Sigmoid colon (tissue), 7 donors: Measurements from ENCODE around the gene FLVCR2. TPM values are rescaled to one million over a fixed set of nuclear protein-coding genes. Genes with fewer than 3 reads are reported as not detected.

Experiments
- DNase-seq: peaks from one replicate; pipeline ENCODE4 v3.0.0-alpha.2; 2019
- H3K27ac ChIP-seq, 4 donors: fragments of 200-600 bp; sonication (generic); one replicate each; pipeline ENCODE4 v1.5.1; 2016 to 2019; ENCODE audit warnings: mild to moderate bottlenecking in 1 of 4
- H3K27me3 ChIP-seq, 3 donors: fragments of 200-600 bp; sonication (generic); one replicate each; pipeline ENCODE4 v1.5.1; 2019; ENCODE audit warnings: mild to moderate bottlenecking in 1 of 3
- H3K36me3 ChIP-seq, 4 donors: fragments of 200-600 bp; sonication (generic); one replicate each; pipeline ENCODE4 v1.5.1; 2016 to 2019
- H3K4me1 ChIP-seq, 4 donors: fragments of 200-600 bp; sonication (generic); one replicate each; pipeline ENCODE4 v1.5.1; 2017 to 2019
- H3K4me3 ChIP-seq, 4 donors: fragments of 200-600 bp; sonication (generic); one replicate each; pipeline ENCODE4 v1.5.1; 2017 to 2019; ENCODE audit warnings: mild to moderate bottlenecking in 2 of 4, moderate library complexity in 1 of 4
- H3K9me3 ChIP-seq, 4 donors: fragments of 200-600 bp in 3 of 4; sonication (generic) in 3 of 4; one replicate each; pipeline versions ENCODE4 v1.5.1 to v1.6.1; 2013 to 2019
- EP300 ChIP-seq, 4 donors: sonication (generic); formaldehyde crosslinking; IDR thresholded peaks; one replicate each; pipeline ENCODE4 v1.6.1; 2017; ENCODE audit warnings: antibody characterized with exemption in 4 of 4
- POLR2A ChIP-seq, 2 donors: fragments of 450-650 bp; IDR thresholded peaks; one replicate each; pipeline ENCODE4 v1.6.1; 2016; ENCODE audit warnings: antibody characterized with exemption in 2 of 2, mild to moderate bottlenecking in 2 of 2, moderate library complexity in 2 of 2
- POLR2AphosphoS5 ChIP-seq, 4 donors: sonication (generic); formaldehyde crosslinking; IDR thresholded peaks; one replicate each; pipeline ENCODE4 v1.6.1; 2017; ENCODE audit warnings: antibody characterized with exemption in 4 of 4
- WGBS, 2 donors: extraction: QIAGEN DNeasy Blood & Tissue Kit; methylation state at CpG; one replicate each; pipeline ENCODE4 v1.1.7; 2013; 5-methylcytosine and 5-hydroxymethylcytosine counted together
- intact Hi-C: fragments of 100-400 bp; cut with DNase I; formaldehyde crosslinking; loops from one replicate; pipeline ENCODE4 v1.15.1; 2023
- polyA plus RNA-seq, 3 donors: library from polyadenylated mRNA; stranded (reverse); fragments of 200-250 nt; gene quantifications; one replicate each; pipeline ENCODE4 v1.2.3, GENCODE V29; 2013
- total RNA-seq, 4 donors: library from RNA; depleted of rRNA; stranded (reverse); fragments of >200 nt; gene quantifications; one replicate each; pipeline ENCODE4 v1.1.0, GENCODE V29; 2016
- TF ChIP-seq, protein P1 (sequence below), 4 experiments: fragments of 450-650 bp in 3 of 4; fragments of 200-600 bp in 1 of 4; IDR thresholded peaks; one replicate each; pipeline ENCODE4 v1.5.1; 2016 to 2019; ENCODE audit warnings: antibody characterized with exemption in 4 of 4, mild to moderate bottlenecking in 3 of 4, moderate library complexity in 2 of 4
- donor health status: healthy with polysubstance abuse.
- donor health status: Bipolar disorder and iron deficiency.
- donor health status: healthy.

FLVCR2 gene
- total and polyA plus RNA-seq, 7 donors: 2.4 to 14.8 (median 3.0) TPM

DNA sequence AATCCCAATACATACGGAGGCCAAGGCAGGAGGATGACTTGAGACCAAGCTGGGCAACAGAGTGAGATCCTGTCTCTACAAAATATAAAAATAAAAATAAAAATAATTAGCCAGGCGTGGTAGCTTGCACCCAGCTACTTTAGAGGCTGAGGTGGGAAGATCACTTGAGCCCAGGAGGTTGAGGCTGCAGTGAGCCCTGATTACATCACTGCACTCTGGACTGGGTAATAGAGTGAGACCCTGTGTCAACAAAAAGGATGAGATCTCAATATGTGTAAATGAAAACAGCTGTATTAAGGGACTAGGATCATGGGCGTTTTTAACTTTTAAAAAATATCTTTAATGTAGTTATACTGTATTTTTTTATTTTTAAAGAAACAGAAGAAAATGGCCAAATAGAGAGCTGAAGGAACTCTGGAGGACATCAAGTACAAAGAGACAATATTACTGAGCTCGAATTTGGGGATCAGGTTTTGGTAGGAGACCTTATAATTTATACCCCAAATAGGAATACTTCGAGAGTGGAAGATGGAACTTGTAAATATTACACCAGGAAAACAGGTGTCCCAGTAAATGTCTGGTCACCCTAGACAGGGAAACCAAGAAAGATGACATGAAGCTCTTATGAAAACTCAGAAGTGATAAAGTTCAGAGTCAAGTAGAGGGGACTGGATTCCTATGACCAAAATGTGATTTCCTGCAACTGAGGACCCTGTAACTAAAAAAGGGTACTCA is 43.1 kb upstream of the FLVCR2 start:
- no peaks in the 10 kb centered on the region for H3K4me1 ChIP-seq
- H3K36me3 ChIP-seq: no peaks in the 10 kb centered on the region
- no peak overlapping the region for H3K4me3 ChIP-seq
- no peak for DNase-seq
- H3K27ac ChIP-seq: no peak overlapping the region
- intact Hi-C loops: no loop called here
- no peaks in the 10 kb centered on the region for H3K27me3 ChIP-seq
- TF ChIP-seq EP300 (IDR thresholded peaks at IDR 0.05) (no peak), POLR2AphosphoS5 (IDR thresholded peaks at IDR 0.05) (no peak), POLR2A (IDR thresholded peaks at IDR 0.05) (no peak)
- TF ChIP-seq, protein P1, sequence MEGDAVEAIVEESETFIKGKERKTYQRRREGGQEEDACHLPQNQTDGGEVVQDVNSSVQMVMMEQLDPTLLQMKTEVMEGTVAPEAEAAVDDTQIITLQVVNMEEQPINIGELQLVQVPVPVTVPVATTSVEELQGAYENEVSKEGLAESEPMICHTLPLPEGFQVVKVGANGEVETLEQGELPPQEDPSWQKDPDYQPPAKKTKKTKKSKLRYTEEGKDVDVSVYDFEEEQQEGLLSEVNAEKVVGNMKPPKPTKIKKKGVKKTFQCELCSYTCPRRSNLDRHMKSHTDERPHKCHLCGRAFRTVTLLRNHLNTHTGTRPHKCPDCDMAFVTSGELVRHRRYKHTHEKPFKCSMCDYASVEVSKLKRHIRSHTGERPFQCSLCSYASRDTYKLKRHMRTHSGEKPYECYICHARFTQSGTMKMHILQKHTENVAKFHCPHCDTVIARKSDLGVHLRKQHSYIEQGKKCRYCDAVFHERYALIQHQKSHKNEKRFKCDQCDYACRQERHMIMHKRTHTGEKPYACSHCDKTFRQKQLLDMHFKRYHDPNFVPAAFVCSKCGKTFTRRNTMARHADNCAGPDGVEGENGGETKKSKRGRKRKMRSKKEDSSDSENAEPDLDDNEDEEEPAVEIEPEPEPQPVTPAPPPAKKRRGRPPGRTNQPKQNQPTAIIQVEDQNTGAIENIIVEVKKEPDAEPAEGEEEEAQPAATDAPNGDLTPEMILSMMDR (IDR thresholded peaks at IDR 0.05): no peak
- 87 to 88% methylated on average over 5 of the region's 5 CpGs for WGBS, 2 donors
- H3K9me3 ChIP-seq: no peaks in the 10 kb centered on the region

DNA sequence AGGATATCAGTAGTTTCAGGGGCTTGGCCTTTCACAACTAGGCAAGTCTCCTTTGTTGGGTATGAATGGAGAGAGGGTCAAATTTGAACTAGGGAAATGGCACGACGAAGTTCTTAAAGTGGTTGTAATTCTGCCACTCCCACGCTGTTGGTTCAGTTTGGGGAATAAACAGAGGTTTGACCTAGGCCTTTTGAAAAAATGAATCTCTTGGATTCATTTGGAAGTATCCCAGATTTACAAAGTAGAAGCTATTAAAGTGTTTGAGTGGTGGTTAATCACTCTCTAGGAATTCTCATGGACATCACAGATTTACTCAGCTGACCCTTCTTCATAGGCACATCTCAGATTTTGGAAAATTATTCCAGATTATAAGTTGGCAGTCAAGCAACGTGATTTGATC is 41.3 kb upstream of the FLVCR2 start:
- Histone ChIP-seq H3K36me3 (no peaks in the 10 kb centered on the region), H3K27ac (no peak overlapping the region)
- intact Hi-C loops: no loop called here

DNA sequence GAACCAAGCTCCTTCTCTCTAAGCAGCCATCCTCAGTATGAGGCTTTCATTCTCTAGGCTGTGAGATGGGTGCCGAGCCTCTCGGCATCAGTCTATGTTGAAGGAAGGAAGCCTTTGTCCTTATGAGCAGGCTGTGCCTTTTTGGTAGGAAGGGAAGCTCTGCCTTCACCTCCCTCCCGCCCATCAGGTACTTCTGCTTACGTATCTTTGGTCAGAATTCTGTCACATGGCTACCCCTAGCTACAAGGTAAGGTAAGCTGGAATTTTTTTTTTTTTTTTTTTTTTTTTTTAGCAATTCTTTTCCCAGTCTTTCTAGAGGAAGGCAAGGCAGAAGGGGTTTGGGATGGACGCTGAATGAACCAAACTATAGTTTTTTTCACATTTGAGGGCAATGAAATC is 39.3 kb upstream of the FLVCR2 start:
- WGBS, 2 donors: 80 to 94% methylated on average over 5 of the region's 5 CpGs
- no peaks in the 10 kb centered on the region for H3K4me1 ChIP-seq
- H3K36me3 ChIP-seq: no peaks in the 10 kb centered on the region
- no peak overlapping the region for H3K27ac ChIP-seq
- no peak overlapping the region for H3K4me3 ChIP-seq
- H3K27me3 ChIP-seq: no peaks in the 10 kb centered on the region
- no peak for DNase-seq
- no peaks in the 10 kb centered on the region for H3K9me3 ChIP-seq
- TF ChIP-seq, protein P1 (IDR thresholded peaks at IDR 0.05): no peak
- no peak for TF ChIP-seq POLR2AphosphoS5 (IDR thresholded peaks at IDR 0.05)
- no peak for TF ChIP-seq POLR2A (IDR thresholded peaks at IDR 0.05)
- TF ChIP-seq EP300 (IDR thresholded peaks at IDR 0.05): no peak
- intact Hi-C loops: no loop called here

More for the DNA sequence above, 41.3 kb upstream of the FLVCR2 start:
- Histone ChIP-seq H3K4me3 (no peak overlapping the region), H3K9me3 (no peaks in the 10 kb centered on the region), H3K4me1 (no peaks in the 10 kb centered on the region), H3K27me3 (no peaks in the 10 kb centered on the region)
- TF ChIP-seq, protein P1 (IDR thresholded peaks at IDR 0.05): no peak
- no peak for TF ChIP-seq POLR2A (IDR thresholded peaks at IDR 0.05)
- DNase-seq: no peak
- WGBS, 2 donors: 55 to 78% methylated on average over 4 of the region's 4 CpGs

DNA sequence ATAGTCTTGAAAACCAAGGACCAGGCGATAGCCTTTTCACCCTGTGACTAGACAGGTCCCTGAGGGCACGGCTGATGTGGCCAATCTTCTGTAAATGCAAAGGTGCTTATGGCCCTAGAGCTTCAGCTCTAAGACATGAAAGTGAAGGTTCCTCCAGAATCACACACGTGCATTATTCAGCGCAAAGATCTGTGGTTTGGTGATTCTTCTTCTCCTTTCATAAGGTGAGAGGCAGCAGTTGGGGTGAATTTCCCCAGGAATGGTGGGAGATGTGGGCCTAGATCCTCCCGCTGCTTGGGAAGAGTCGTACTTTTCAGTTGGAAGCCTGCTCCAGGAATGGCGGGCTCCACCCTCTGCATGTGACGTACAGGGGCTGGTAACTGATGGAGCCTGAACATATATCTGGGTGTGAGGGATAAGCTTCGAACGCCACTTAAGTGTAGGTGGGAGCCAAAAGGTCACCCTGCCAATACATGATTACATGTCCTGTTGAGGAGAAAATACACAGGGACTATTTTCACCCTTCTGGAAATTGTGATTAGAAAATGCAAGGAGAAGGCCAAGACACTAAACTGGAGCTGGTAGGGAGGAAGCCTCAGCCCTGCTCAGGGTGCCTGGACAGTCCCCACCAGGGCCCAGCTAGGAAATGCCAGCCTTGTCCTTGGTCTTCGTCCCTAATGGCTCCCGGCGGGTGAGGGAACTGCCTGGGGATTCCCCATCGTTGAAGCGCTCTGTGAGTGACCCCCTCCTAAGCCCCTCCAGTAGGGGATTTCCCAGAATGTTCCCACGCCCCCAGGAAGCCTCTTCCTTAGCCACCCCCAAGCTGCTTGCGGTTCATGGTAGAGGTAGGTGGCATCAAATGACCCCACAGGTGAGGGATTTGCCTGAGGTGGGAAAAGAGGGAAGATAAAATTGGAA is 38.6 kb upstream of the FLVCR2 start:
- no peak overlapping the region for H3K4me3 ChIP-seq
- intact Hi-C loops: no loop called here
- H3K9me3 ChIP-seq: no peaks in the 10 kb centered on the region
- TF ChIP-seq EP300 (IDR thresholded peaks at IDR 0.05) (no peak), POLR2A (IDR thresholded peaks at IDR 0.05) (no peak), POLR2AphosphoS5 (IDR thresholded peaks at IDR 0.05) (no peak)
- TF ChIP-seq, protein P1 (IDR thresholded peaks at IDR 0.05): no peak
- WGBS, 2 donors: 65 to 73% methylated on average over 17 of the region's 17 CpGs
- H3K36me3 ChIP-seq: no peaks in the 10 kb centered on the region
- no peak for DNase-seq
- H3K27me3 ChIP-seq: no peaks in the 10 kb centered on the region
- H3K4me1 ChIP-seq: no peaks in the 10 kb centered on the region
- H3K27ac ChIP-seq: no peak overlapping the region
